Activated CD8-positive, alpha-beta memory T cell treated with anti-CD3 and anti-CD28 coated beads, Interleukin-2, amount 50 U/mL, for 4 hours (primary cell): Measurements from ENCODE around the gene ATG10.

Experiments
- DNase-seq: peaks from one replicate; pipeline ENCODE4 v3.0.0-alpha.2; 2020

The ATG10 gene

DNA sequence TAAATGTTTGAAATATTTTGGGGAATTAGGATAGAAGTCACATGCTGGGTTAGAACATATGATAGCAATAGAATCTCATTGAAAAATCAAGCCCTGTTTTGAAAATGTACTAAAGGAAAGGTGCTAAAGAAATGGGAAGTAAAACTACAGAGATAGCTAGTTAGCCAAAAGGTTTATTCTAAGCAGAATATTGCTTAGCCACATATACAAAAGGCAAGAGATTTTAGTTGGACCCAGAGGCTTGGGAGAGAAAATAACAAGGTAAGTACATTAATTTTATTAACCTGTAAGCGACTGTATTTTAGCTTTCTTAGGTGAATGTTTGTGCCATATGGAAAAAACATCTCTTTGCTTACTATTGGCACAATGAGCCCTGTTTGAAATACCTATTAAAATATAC, 198.1 kb downstream of the ATG10 start:
- DNase-seq = no peak

DNA sequence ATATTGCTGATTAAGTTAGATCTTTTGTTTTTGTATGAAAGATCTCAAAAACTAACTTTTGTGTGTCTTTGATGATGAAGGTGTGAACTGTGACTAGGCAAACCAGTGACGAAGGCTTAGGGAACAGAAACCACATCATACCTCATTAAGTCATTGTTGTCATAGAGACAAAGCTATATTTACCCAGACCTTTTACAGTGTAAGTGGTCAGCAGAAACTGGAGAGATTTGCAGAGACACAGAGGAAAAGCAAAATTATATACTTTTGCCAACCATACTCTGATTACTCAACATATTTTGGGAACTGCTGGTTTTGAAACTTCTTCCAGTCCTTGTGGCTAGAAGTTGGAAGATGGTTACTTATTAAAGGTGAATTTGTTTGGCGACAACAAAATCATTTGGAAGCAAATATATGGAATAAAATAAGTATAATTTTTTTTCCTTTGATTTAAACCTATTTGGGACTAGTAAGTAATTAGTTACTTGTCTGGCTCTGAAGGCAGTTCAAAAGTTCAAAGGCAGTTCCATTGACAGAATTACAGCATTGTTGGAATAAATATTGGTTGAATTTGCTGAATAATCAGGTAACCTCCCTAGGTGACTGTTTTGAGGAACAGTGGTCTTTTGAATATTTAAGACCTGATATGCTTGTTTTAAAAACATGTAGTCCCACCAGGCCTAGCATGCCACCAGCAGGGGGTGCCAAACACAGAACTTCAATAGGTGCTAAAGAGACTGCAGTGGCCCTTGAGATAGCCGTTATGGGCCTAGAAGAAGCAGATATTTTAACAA, 202.5 kb downstream of the ATG10 start:
- peak; percentile 59 for DNase-seq

DNA sequence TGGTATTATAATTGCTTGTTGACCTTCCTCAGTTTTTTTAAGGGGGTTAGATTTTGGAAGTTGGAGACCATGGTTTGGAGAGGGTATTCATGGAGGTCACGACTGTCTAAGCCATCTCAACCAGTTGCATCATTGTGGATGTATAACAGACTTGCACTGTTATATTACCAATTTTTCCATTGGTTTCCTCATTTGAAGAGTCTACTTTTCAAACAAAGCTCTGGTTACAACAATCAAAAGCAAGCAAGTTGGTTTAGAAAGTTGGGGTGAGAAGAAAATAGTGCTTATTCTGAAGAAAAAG, 203.0 kb downstream of the ATG10 start:
- no peak for DNase-seq

DNA sequence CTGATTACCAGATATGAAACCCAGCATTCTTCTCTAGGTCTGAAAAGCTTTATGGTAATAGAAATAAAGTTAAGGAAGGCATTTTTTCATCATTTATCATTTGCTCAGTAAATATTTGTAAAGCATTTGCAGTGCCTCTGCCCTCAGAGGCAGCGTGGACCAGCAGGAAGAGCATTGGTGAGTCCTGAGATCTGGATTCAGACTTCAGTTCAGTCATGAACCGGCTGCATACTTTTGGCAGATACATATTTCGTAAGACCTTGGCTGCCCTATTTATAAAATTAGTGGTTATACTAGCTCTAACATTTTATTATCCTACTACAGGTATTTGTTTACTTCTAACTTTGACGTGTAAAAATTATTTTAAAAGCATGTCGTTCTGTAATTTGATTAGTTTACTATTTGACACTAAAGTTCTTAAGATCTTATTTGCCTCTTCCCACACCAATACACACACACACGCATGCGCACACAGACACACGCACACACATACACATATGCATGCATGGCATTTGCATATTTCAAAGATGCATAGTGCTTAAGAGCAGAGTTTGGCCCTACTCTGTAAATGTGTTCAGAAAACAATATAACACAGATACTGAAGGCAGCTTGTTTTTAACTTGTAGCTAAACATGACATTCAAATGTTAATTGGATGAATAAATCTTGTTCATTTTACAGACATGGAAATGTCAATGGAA, 204.4 kb downstream of the ATG10 start:
- DNase-seq = no peak

DNA sequence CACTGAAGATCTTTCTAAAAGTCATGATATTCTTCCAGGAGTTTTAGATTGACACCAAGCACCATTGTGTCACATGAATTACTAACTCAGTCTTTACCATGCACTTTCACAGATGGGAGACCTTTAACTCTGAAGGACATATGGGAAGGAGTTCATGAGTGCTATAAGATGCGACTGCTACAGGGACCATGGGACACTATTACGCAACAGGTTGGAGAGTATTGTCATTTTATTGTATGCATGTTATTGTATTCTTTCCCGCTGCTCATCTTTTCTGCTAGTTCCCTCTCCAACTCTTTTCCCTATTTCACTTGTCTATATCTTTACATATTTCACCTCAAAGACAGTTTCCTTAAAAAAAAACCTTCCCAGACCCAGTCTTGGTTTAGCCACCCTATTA, 206.6 kb downstream of the ATG10 start:
- DNase-seq = no peak

DNA sequence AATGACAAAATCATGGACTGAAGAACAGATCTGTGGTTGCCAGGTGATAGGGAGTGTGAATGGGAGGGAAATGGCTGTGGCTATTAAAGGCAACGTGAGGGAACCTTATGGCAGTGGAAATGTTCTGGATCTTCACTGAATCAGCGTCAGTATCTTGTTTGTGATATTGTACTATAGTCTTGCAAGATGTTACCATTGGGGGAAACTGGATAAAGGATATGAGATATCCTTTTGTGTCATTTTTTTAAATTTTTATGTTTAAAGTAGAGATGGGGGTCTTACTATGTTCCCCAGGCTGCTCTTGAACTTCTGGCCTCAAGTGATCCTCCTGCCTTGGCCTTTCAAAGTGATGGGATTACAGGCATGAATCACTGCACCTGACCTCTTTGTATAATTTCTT, 210.8 kb downstream of the ATG10 start:
- no peak for DNase-seq

DNA sequence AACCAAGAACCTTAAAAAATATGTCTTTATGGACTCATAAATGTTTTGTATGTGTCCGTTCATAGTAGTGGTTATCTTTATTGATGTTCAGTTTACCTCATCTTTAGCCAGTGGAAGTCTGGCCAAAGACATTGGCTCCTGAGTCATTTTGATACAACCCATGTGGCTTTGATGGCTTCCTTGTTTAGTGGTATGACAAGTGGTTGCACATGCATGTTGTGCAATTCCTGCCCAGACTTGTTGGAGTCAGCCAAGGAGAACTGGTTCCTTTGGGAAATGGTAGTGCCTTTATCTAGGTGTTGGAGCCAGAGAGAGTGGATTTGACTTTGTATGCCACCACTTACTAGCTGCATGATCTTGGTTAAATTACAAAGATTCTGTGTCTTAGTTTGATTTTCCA, 212.0 kb downstream of the ATG10 start:
- no peak for DNase-seq

DNA sequence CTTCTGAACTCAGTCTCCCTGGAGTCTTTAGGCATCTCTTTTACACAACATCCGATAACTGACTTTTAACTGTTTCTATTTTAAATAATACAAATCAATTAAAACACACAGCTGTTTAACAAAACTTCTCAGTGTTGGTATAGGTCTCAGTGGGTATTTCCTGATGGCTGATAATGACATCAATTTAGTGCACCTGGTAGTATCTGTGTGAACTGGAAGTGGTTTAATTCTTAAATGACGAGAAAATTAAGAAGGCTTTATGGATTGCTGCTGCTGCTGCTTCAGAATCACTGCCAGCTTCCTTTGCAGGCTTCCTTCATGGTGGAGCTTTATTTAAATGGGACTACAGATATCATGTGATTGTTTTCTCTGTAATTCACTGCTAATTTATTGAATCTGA, 214.0 kb downstream of the ATG10 start:
- DNase-seq = no peak

DNA sequence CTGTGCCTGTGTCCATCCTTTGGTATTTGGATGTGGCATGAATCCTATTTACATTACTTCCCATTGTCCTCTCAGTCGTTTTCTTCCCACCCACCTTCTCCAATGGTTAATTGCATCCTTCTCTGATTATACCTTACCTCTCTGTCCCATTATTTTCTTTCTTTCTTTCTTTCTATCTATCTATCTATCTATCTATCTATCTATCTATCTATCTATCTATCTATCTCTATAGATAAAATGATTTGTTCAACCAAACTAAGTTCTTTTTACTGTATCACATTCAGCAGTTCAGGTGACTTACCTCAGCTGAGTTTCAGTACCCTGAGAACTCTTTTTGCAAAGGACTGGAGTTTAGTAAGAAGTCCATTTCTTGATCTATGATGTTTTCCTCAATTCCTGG, 225.7 kb downstream of the ATG10 start:
- DNase-seq = no peak

DNA sequence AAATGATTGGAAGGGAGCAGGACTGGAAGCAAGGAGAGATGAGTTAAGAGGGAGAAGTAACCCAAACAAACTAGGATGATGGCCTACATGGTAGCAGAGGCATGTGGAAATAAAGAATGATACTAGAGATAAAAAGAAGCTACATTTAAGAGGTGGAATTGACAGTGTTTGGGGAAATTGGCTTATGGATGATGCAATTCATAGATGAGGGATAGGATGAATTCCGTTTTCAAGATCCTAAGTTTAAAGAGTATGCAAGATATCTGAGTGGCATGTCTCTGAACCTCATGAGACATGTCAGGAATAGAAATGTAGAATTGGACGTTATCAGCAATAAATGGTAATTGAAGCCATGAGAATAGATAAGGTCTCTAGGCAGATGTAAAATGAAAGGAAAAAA, 232.7 kb downstream of the ATG10 start:
- DNase-seq = no peak

DNA sequence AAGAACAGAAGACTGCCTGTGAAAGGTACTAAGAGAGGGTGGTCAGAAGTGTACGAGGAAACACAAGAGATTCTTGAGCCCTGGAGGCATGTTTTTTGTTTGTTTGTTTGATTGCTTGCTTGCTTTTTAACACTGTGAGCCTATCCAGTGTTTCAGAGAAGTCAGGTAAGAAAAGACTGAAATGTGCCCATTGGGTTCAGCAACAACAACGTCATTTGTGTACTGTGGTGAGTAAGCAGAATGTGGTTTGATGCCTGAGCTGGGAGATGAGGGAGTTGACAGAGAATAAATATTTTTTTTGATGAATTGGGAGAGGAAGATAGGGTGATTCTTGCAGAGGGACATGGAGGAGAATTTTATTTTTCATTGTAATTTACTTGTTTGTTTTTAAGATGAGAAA, 233.2 kb downstream of the ATG10 start:
- no peak for DNase-seq

DNA sequence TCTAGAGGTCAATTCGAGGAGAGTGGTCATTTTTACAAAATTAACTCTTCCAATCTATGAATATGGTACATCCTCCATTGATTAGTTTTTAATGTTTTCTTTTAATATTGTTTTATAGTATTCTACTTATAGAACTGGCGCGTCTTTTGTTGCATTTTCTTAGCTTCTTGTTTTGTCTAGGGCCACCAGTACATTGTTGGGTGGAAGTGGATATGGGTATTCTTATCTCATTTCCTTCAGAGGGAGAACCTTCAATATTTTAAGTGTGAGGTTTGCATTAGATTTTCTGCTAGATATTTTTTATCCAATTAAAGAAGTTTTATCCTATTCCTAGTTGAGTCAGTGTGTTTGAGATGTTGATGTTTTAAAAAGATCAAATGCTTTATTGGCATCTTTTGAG, 236.5 kb downstream of the ATG10 start:
- no peak for DNase-seq

DNA sequence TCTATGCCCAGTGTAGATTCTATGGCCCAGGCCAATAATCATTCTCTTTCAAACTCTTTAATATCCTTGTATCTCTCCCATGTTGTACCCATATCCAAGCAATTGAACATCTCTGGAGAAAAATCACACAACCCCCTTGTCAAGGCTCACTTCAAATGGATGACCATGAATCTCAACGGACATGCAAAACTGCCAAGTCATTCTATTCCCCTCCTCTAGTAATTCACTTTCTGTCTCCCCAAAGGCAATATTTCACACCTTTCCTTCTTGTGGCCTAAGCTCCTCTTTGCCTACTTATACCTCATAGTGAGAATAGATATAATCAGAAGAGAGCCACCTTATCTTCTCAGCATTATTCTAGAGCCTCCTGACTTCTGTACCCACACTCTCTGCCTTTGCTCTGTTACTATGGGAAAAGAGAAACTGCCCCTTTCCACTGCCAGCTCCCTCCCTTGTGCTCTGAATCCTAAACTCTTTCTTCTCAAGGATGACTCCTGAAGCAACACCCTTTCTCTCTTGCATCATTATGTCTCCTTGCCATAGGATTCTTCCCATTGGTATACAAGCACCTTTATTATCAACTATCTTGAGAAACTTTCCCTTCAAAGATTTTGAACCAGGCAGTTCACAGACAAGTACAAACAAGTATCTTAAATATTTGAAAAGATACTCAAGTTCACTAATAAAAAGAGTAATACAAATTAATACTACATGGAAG, 240.2 kb downstream of the ATG10 start:
- no peak for DNase-seq

DNA sequence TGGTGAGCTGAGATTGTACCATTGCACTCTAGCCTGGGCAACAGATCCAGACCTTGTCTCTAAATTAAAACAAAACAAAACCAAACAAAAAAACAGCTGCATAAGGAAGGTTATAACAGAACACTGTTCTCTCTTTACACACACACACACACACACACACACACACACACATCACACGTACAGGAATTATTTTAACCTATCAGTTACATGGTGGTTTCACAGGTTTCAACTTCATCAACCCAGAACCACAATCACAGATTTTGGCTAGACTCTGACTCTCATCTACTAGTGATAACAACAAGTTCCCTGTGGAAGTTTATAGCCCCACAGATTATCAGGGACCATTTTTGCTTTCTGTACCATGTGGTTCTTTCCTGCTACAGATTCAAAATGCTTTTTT, 246.1 kb downstream of the ATG10 start:
- DNase-seq = no peak

DNA sequence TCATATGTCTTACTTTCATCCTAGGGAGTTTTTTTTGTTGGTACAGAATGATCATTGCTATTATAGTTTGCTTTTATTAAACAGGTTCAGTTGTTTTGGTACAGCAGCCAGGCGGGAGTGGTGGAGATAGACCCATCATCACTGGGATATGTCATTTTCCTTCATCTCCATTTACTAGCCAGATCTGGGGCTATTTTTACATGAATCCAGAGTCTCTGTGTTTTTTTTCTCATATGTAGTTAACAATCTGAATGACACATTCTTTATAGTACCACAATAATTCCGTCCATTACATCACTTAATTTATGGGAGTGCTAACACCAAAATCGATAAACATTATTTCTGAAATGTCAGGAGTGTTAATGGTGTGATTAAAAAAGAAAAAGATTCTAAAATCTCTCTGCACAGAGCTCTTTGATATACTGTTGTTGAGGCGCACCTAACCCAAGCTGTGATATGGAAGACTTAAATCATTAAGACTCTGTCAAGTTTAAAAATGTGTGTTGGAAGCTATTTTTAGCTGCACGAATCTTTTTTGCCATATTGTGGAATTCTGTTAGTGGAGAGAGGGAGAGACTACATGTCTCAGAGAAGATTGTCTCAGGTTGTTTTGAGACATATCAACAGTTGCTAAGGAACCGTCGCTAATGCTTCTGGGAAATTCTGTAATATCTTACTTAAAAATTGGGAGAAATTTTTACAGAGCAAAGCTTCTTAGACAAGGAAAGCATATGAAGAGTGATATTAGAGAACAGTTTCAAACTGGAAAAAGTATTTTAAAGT, 246.7 kb downstream of the ATG10 start:
- no peak for DNase-seq

DNA sequence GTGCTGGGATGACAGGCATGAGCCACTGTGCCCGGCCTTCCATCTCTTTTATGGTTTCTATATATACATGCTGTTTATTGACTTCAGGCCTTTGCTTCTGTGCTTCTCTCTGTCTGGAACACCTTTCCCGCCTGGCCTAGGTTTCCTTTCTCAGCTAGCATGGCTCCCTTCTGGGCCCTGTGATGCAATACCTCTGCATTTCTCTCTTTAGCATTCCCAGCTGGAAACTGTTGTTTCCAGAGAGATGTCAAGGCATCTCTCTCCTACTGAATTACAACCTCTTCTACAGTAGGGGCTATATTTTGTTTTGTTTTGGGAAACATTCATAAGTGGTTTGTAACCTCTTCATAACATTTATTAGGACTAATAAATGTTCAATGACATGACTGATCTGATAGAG, 249.2 kb downstream of the ATG10 start:
- DNase-seq = no peak

DNA sequence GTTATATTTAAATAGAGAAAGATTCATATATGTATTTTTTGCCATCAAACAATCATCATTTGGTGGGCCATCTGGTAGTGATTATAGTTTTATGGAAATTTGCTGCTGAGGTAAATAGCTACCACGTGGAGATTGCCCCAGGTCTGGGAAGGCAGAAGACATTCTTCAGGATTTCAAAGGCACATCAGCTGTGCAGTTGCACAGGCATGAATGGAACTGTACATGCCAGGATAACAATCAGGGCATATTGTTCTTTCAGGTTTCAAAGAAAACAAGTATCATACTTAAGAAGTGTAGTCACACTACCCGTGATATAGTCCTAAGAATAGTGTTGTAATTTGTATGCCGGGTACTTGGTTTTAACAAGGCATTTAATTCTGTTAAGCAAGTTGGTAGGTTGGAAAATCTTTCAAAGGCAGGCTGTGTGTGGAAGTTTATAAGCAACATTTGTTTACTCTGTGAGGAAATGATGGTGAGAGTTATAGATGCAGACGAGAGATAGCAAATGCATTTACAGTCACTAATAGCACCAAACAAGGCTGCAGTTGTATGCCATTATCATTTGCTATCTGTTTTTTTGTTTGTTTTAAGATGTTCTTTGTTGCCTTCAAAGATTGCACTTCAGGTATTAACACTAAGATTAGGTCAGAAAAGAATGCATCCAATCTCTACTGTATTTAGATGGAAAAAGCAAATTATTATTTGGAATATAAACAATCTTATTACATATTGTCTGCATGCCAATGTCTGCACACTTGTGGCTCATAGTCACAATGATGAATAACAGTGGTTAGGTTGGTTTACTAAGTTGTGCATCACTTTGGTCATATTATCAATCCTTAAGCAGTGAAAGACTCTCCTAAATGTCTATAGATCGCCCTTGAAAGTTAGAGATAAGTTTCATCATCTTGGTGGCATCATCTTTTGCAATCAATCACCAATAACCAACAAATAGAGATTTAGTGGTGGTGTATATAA, 251.1 kb downstream of the ATG10 start:
- no peak for DNase-seq

DNA sequence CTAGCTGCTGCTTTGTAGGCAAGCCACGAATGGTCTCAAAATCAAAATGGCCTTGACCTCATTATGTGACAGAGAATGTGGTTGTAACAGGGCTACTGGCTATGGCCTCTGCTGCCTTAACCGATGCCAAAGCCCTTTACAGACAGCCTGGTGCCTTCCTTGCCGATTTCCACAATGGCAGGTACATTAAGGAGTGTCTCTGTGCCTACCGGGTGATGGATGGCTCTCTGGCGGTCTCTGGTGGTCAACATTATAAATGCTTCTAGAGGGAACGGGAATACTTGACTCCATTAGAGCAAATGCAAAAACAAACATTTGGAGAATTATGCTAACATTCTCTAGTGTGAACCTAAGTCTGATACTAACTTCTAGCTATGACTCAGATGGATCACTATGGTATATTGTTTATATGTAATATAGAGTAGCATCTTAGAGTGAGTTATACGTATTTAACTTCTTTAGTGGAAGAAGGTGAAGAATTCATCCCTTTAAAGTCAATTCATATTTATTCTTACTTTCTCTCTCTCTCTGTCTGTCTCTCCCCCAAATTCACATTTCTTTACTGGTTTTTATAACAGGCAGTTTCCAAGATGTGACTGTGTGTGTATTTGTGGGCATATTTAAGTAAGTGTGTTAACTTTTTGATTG, 253.8 kb downstream of the ATG10 start:
- peak; percentile 51 for DNase-seq

DNA sequence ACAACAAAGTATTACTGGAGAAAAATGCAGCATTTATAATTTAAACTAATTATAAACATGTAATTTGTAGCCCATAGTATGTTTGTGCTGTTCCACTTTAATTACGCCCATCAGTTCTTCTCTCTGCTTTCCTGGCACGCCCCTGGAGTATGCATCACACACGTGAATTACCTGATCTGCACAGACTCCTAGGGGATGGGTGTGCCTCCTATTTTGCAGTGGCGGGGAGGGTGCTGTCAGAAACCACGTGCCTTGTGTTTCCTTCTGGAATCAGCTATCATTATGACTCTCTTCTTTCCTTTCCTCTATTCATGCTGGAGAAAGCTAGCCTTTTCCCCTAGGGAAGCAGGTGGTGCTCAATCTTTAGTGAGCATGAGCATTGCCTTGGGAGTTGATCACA, 263.1 kb downstream of the ATG10 start:
- DNase-seq = no peak

DNA sequence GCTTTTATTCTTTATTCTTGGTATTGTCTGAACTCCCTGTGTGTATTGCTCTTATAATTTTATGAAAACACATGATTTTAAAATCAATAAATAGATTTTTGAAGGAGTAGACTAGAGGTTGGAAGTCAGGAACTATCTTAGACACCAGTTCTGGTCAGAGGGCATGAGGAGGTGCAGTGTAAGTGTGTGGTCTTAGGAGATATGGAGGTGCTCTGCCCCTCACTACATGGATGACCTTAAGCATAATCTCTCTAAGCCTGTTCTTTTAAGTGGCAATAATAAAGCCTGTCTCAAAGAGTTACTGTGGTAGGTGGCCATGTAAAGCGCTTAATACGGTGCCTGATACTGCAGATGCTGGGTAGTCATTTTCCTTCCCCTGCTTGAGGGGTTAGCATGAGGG, 272.3 kb downstream of the ATG10 start:
- DNase-seq = no peak

DNA sequence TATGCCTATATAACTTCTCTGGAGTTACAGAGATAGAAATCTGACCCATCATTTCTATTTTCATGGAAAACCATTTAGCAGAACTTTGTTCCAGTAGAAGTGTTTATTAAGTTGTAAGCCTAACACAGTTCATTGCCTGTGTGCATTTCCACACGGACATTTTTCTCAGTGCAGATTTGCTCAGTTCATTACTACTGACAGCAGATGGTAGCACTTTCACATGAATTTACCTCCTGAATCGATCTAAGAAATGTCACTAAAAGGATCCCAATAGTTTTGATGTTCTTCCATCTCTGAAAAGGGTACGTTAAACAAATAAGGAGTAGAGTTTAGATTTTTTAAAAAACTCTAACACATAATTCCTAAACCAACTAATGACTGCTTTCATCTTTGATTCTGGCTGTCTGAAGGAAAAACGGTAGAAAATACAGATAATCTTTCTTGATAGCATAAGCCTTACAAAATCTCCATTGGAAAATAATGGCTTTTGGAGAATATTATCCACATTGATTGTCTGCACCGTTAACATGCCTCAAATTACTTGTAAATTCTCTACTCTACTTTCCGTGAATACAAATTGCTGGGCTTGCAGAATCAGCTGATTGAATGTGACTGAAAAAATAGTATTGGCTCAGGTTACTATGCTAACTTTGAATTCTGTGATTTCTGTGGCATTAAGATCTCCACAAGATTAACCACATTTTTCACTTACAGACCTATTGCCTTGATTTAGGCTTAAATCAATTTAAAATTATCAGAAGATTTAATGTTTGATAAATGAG, 273.2 kb downstream of the ATG10 start:
- DNase-seq = no peak
